Forelimb muscle (tissue), 1 donor: ENCODE results near the gene CA4. TPM values are rescaled to one million over a fixed set of nuclear protein-coding genes. Genes with fewer than 3 reads are reported as not detected.

Source experiments
- DNase-seq: peaks from one replicate; pipeline ENCODE4 v3.0.0-alpha.2; 2013; ENCODE audit warnings: low read depth
- polyA plus RNA-seq: library from polyadenylated mRNA; unstranded; fragments of 120-200 nt; gene quantifications from one replicate; pipeline ENCODE4 v1.2.1, GENCODE V29; 2013; ENCODE audit not compliant: insufficient read length

The CA4 gene
- polyA plus RNA-seq, 1 donor, result 7.1 TPM

- DNase-seq, result peak; percentile 49
Measured at GRCh38 chr17:60154616-60155426, 5.0 kb downstream of the CA4 start.

GRCh38 chr17:60155427-60155814 lies 5.6 kb downstream of the CA4 start:
- no peak for DNase-seq

DNA sequence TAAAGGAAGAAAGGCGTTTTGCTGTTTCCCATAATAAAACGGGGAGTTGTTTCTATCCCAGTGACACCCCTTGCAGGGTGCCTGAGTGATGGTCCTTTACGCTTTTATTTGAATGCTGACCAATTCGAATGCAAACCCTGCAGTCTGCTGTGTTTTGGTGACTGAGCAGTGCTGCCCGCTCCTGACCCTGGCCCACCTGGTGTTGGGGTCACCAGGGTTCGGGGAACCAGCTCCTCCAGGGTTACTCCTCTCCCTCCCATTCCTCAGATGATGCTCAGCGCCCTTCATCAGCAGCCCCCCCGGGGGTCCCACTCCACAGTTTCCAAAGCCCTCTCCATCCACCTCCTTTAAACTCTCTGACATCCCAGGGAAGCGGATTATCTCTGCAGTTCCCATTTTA lies 6.0 kb downstream of the CA4 start:
- DNase-seq, result no peak

GRCh38 chr17:60156746-60157145 lies 7.0 kb downstream of the CA4 start:
- DNase-seq, result no peak

- DNase-seq, result no peak
Measured at GRCh38 chr17:60157487-60158040, 7.8 kb downstream of the CA4 start.

DNA sequence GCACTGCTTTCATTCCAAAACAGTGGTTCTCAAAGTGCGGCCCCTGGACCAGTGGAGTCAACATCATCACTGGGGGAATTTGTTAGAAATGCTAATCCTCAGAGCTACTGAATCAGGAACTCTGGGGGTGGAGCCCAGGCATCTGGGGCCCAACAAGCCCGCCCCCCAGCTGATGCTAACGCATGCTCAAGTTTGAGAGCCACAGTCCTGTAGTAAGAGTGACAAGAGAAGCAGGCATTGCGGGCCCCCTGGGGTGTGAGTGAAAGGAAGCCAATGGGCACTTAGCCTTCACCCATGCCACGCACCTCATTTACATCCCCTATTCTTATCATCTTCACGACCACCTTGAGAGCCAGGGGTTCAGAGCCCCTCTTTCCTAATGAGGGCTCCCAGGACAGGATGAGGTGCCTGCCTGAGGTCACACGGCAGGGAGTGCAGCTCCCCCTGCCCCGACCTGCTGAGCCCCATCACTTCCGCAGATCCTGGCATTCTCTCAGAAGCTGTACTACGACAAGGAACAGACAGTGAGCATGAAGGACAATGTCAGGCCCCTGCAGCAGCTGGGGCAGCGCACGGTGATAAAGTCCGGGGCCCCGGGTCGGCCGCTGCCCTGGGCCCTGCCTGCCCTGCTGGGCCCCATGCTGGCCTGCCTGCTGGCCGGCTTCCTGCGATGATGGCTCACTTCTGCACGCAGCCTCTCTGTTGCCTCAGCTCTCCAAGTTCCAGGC lies 9.1 kb downstream of the CA4 start:
- DNase-seq, result no peak

- DNase-seq, result no peak
Measured at GRCh38 chr17:60159479-60159866, 9.7 kb downstream of the CA4 start.

DNA sequence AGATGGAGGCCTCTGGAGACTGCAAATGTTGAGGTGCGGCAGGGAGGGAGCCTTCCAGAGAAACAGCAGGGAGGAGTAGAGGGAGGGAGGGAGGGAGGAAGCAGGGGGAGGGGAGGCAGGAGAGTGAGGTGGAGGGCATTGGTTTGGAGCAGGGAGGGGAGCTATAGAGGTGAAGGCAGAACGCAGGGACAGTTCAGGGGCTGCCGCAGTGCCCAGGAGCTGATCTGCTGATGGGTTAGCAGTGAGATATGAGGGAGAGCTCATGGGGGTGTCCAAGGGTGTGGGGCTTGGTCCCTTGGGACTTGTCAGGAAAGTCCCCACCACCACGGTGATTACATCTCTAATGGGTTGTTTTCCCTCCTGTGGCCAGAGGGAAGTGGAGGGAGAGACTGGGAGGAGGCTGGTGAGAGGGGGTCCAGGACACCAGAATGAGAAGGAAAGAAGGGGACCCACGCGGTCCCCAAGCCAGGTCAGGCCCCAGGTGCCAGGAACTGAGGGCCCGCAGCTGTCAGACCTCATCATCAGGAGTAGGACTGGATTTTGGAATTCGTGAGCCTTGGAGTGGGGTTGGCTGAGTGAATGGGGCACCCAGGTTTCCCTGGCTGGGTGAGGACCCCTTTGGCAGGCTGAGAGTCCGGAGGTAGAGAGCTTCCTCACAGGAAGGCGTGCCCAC lies 11.2 kb downstream of the CA4 start:
- no peak for DNase-seq

- no peak for DNase-seq
Measured at GRCh38 chr17:60161598-60162330, 12.0 kb downstream of the CA4 start.

GRCh38 chr17:60163108-60163784 lies 13.5 kb downstream of the CA4 start:
- no peak for DNase-seq

DNA sequence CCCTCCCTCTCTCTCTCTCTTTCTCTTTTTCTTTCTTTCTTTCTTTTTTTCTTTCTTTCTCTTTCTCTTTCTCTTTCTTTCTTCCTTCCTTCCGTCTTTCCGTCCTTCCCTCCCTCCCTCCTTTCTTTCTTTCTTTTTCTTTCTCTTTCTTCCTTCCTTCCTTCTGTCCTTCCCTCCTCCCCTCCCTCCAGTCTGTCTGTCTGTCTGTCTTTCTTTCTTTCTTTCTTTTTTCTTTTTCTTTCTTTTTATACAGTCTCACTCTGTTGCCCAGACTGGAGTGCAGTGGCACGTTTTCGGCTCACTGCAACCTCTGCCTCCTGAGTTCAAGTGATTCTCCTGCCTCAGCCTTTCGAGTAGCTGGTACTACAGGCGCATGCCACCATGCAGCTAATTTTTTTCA lies 14.4 kb downstream of the CA4 start:
- no peak for DNase-seq

DNA sequence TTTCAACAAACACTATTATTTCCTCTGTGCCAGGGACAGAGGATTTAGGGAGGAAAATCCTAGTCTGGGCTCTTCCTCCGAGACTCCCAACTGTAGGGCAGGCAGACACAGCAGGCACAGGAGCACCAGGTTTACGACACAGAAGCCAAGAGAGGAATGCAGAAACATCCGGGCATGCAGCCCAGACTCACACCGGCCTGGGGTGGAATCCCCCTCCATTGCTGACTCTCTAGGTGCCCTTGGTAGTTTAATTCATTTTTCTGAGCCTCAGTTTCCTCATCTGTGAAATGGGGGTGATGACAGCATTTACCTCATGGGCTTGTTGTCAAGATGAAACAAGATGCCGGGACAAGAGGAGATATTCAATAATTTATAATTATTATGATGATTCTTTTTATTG lies 14.9 kb downstream of the CA4 start:
- DNase-seq, result no peak

DNA sequence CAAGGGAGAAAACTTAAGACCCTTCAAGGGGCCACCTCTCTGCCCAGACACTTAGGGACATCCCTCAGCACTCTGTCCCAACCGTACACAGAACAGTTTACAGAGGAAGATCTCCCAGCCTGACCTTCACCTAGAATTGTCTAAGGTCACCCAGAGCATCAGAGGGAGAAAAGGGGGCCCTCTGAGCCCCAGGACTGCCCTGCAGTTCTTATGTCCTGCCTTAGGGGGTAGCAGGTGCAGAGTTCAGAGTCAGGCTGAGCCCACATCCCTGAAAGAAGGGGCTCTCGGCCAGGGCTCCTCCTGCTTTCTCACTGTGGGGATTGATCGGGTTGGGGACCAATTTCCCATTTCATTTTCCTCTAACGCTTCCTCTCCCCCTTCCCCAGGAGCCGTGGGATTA lies 15.4 kb downstream of the CA4 start:
- no peak for DNase-seq

- no peak for DNase-seq
Measured at GRCh38 chr17:60165971-60166370, 16.2 kb downstream of the CA4 start.

DNA sequence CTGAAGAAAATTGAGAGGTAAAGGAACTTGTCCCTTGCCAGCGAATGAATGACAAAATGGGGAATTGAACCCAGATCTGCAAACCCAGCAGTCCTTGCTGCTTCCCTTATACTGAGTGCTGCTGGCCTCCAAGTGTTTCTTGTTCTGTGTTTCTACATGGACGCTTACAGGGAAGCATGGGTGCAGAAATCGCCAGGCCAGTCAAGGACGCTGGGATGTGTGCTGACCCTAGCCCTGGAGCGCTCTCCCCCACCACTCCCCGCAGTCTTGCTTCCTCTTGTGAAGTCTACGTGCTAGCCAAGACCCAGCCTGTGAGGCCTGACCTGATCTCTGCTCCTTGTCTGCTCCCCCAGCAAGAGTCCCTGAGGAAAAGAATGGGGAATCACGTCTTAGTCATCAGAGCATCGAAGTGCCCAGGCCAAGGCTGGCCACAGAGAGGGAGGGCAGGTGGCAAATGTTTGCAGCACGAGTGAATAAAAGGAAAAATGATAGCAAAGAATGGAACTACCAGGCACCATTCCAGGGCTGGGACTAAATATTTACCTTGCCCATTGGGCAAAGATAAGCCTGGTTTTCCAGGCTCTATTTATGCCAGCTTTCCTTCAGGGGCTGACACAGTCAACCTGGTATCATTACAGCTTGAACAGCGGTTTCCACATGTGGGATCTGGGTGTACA lies 17.4 kb downstream of the CA4 start:
- DNase-seq, result no peak

DNA sequence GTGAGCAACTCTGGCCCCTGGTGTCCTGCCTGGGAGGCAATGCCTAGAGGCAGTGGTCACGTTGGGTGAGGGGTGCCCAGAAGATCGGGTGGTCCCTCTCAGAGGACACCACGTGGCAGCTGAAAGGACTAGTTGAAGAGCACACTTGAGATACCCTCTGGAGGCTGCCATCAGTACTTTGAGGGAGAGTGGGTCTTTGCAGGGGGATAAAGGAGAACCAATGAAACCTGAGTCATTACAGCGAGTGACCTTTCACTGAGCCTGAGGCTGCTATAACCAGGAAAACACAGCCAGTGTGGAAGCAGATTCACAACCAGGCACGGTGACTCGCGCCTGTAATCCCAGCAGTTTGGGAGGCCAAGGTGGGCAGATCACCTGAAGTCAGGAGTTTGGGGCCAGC lies 18.9 kb downstream of the CA4 start:
- no peak for DNase-seq

GRCh38 chr17:60169921-60170817 lies 20.4 kb downstream of the CA4 start:
- DNase-seq, result no peak

DNA sequence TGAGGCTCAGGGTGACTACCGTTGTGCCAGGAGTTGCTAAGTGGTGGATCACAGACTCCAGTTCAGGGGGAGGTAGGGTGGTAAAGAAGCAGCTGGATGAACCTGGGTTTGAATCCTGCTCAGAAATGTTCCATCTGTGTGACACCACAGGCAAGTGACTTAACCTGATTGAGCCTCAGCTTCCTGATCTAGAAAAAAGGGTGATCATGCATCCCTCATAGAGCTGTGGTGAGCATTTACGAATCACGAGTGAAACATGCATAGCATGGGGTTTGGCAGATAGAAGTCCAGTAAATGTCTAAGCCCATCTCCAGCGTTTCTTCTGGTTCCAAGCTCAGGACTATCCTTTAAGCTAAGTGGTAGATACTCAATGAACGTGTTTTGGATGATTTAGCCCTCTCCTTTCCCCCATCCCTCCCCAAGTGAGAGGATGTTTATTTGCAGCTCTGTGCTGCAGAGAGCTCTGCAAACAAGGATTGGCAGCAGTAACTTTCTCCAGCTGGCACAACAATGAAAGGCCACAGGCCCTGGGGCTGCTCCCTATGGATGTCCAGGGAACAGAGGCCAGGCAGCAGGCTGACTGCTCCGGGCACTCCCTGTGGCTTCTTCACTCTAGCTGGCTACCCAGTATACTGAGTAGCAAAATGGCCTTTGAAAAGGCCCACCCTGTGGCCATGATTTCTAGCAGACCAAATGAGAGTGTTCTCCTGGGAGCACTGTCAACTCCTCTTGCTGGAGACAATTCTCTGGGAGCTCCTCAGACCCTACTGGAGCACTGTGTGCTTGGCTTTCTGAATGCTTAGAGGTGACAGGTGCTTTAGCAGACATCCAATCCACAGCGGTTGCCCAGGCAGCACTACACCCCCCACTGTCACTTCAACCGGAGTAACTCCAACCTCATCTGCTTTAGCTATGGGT lies 21.3 kb downstream of the CA4 start:
- no peak for DNase-seq

DNA sequence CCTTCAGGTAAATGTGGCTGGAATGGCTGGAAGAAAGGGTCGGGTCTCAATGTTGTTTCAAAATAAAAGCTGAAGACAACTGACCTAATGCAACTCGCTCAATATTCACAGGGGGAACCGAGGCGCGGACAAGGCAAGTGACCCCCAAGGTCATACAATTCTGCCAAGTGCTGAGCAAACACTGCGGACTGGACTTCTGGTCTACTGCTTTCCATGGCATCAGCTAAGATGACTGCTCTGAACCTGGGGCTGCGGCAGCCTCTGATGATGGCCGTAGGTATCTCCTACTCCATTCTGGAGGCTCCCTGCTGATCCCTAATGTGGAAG lies 21.9 kb downstream of the CA4 start:
- no peak for DNase-seq
